Epithelial cell of esophagus (primary cell): ENCODE data around the gene TCEAL3.

Experiments used
- DNase-seq: peaks from one replicate; pipeline ENCODE4 v3.0.0; 2010; ENCODE audit warnings: low read depth
- H3K4me3 ChIP-seq: 2 replicates; pipeline ENCODE4 v1.5.1; 2011; ENCODE audit warnings: mild to moderate bottlenecking, low read length, control low read depth
- TF ChIP-seq, protein P1 (sequence below): IDR thresholded peaks from 2 replicates; pipeline ENCODE4 v1.5.1; 2011; ENCODE audit warnings: low read depth, mild to moderate bottlenecking, low read length, control low read depth, inconsistent platforms; ENCODE audit not compliant: insufficient read depth; ENCODE audit errors: missing control alignments

The TCEAL3 gene

DNA sequence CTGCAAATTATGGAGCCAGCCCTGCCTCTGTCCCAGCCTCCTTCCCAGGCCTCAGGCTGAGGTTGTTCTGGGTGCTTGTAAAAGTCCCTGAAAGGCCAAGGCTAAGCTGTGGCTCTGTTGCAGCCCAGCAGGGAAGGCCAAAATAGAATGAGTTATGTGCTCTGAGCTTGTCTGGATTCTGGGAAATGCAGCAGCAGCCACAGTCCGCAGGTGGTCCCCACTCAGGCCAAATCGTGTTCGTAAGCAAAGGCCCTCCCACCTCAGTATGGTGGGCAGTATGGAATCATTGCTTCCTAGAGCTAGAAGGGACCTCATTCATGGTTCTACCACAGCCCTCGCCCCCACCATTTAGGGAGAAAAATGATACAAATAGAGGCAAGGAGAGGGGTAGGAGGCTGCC is 16.3 kb downstream of the TCEAL3 start:
- H3K4me3 ChIP-seq = no peak overlapping the region
- TF ChIP-seq, protein P1, sequence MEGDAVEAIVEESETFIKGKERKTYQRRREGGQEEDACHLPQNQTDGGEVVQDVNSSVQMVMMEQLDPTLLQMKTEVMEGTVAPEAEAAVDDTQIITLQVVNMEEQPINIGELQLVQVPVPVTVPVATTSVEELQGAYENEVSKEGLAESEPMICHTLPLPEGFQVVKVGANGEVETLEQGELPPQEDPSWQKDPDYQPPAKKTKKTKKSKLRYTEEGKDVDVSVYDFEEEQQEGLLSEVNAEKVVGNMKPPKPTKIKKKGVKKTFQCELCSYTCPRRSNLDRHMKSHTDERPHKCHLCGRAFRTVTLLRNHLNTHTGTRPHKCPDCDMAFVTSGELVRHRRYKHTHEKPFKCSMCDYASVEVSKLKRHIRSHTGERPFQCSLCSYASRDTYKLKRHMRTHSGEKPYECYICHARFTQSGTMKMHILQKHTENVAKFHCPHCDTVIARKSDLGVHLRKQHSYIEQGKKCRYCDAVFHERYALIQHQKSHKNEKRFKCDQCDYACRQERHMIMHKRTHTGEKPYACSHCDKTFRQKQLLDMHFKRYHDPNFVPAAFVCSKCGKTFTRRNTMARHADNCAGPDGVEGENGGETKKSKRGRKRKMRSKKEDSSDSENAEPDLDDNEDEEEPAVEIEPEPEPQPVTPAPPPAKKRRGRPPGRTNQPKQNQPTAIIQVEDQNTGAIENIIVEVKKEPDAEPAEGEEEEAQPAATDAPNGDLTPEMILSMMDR = no peak
- no peak for DNase-seq

DNA sequence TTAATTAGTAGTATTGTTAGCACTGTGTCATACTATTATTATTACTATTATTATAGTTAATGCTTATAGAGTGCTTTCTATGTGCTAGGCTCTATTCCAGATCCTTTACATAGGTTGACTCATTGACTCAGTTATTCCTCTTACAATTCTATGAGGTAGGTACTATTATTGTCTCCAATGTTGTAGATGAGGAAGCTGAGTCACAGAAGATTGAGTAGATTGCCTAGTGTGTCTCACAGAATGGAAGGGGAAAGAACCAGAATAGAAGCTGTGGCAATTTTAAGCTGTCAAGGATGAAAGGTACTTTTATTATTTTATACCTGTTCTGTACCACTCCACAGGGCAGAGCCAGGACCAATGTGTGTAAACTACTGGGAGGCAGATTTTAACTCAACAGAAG is 19.1 kb downstream of the TCEAL3 start:
- TF ChIP-seq, protein P1 = no peak
- H3K4me3 ChIP-seq = no peak overlapping the region
- DNase-seq = peak; percentile 65

DNA sequence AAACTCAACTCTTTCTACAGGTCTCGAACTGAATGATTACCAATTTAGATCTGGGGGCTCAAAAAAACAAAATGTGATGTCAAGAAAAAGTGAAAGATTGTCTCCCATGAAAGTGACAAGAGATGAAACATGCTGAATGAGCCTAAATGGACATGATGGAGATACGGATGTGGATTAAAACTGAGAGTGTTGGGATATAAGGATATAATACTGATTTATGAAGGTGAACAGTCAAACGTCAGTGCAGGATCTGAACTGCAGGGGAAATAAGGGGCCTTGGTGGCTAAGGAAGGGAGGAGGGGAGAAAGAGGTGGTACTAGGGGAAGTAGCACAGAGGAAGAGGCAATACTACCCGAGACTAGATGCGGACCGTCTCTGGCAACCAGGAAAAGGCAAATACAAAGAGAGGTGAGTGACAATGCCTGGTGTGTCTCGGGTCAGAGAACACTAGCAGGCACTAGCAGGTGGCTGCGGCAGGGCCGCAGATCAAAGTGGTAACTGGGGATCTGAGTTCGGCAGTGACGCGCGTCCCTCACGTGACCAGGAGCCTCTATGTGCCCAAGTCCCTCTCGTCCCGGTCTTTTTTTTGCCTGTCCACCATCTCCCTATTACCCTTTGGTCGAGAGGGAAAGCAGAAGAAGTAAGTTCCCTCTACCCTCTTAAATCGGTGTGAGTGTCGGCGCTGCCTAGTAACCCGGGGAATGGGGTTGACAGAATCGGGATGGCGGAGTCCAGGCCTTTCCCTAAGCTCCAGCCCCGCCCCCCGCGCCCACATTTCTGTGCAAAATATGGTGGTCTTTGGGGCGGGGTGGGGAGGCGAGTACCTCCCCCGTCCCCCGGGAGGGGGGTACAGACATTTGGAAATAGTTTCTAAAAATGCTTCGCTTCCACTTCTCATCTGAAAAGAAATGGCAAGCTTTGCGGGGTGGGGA is 20.9 kb downstream of the TCEAL3 start, which contains the start of gene TCEAL1:
Gene TCEAL1, plus strand, starts transcription at position 590 of the 932 bp plus-strand sequence. CDS start 942 bp downstream, outside the sequence.
- peak within 1 kb of the TSS; percentile 57 for H3K4me3 ChIP-seq
- peak; percentile 11 for DNase-seq
- TF ChIP-seq, protein P1 = no peak

DNA sequence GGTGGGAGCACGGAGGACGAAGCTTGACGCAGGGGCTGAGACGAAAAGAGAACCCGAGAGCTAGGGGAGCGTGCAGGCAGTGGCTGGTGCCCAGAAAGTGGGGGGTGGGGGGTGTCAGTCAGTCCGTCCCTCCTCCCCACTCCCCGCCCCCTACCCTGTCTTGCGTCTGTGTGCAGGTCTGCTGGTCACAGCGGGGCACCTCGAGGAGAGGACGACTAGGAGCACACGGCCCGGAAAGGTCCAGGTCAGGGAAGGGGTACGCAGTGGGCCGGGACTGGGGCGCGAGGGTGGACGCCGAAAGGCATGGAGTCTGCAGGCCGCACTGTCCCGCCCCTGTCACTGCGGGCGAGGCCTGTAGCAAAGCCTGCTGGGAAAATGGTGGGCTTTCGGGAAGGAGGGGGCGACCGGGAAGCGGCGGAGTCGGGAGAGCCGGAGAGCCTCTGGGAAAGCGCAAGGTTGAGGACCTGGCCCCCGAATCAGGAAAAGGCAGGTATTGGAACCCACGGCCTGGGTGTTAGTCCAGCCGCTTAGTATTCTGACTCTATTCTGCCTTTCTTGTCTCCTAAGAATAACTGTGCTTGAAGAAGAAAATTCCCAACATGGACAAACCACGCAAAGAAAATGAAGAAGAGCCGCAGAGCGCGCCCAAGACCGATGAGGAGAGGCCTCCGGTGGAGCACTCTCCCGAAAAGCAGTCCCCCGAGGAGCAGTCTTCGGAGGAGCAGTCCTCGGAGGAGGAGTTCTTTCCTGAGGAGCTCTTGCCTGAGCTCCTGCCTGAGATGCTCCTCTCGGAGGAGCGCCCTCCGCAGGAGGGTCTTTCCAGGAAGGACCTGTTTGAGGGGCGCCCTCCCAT is 21.8 kb downstream of the TCEAL3 start:
- DNase-seq = peak; percentile 48
- peak overlapping the region; percentile 57 for H3K4me3 ChIP-seq
- TF ChIP-seq, protein P1 = peak; percentile 43

DNA sequence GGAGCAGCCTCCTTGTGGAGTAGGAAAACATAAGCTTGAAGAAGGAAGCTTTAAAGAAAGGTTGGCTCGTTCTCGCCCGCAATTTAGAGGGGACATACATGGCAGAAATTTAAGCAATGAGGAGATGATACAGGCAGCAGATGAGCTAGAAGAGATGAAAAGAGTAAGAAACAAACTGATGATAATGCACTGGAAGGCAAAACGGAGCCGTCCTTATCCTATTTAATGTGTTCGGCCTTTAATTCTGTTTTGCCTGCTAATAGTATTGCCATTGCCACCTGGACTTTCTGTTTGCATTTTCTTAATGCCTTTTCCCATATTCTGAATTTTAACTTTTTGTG is 22.4 kb downstream of the TCEAL3 start:
- TF ChIP-seq, protein P1 = no peak
- DNase-seq = no peak
- peak overlapping the region; percentile 57 for H3K4me3 ChIP-seq

DNA sequence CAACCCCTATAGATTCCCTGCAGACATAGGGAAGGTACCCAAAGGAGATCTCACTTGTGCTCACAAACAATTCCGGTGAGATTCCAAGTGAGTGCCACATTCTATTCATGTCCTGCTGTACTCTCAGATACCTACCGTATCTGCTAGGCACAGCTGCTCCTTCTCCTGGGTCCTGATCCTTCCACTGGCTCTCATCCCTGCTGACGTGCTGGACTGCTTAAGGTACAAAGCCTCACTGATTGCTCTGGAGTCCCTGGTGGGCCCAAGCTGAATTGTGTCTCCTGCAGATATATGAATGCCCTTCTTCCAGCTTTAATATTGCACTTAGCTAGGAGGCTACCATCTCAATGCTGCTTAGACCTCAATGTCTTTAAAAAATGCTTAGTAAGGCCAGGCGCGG is 23.4 kb downstream of the TCEAL3 start:
- TF ChIP-seq, protein P1 = no peak
- no peak overlapping the region for H3K4me3 ChIP-seq
- no peak for DNase-seq
